ENCODE measurements around the gene HNRNPLL.

The HNRNPLL gene

GRCh38 chr2:38533757-38534545, 68.8 kb downstream of the HNRNPLL start:
- peaks cover 3% of the 10 kb centered on the region for H3K27me3 ChIP-seq (replicated peaks; ENCODE audit: control insufficient read depth, insufficient read depth, low read length, poor library complexity, severe bottlenecking)
- no peak overlapping the region for H3K27ac ChIP-seq (ENCODE audit: insufficient read depth, low read length, poor library complexity, severe bottlenecking)
- no peak overlapping the region for H3K4me3 ChIP-seq (ENCODE audit: insufficient read depth, low read depth, low read length, poor library complexity, severe bottlenecking)
- DNase-seq = no peak
- no peaks in the 10 kb centered on the region for H3K9me3 ChIP-seq (ENCODE audit: control insufficient read depth, low read length)
- peaks cover 7% of the 10 kb centered on the region for H3K4me1 ChIP-seq (ENCODE audit: control insufficient read depth, insufficient read depth, low read length, poor library complexity, severe bottlenecking)
- H3K36me3 ChIP-seq (ENCODE audit: control insufficient read depth, insufficient read depth, low read length) = no peaks in the 10 kb centered on the region

DNA sequence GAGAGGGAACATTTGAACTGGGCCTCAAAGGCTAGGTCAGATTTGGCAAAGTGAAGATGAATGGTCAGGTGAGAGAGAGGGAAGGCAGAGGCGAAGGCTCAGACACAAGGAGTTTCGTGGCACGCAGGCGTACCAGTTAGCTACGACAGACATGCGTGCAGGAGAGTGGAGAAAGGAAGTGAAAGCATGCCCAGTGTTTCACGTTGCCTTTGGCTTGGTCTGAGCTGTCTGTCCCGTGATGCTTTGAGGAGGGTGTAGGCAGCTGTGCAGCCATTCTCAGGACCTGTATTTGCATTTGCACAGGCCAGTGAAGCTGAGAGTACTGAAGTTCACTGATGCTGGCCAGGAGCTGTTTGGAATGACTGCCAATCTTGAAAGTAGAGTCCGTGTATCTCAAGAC, 69.5 kb downstream of the HNRNPLL start:
- DNase-seq = no peak
- Histone ChIP-seq H3K4me1 (ENCODE audit: control insufficient read depth, insufficient read depth, low read length, poor library complexity, severe bottlenecking) (peaks cover 7% of the 10 kb centered on the region), H3K27me3 (replicated peaks; ENCODE audit: control insufficient read depth, insufficient read depth, low read length, poor library complexity, severe bottlenecking) (peaks cover 3% of the 10 kb centered on the region), H3K36me3 (ENCODE audit: control insufficient read depth, insufficient read depth, low read length) (no peaks in the 10 kb centered on the region), H3K9me3 (ENCODE audit: control insufficient read depth, low read length) (no peaks in the 10 kb centered on the region), H3K27ac (ENCODE audit: insufficient read depth, low read length, poor library complexity, severe bottlenecking) (no peak overlapping the region), H3K4me3 (ENCODE audit: insufficient read depth, low read depth, low read length, poor library complexity, severe bottlenecking) (no peak overlapping the region)

- Histone ChIP-seq H3K27me3 (replicated peaks; ENCODE audit: control insufficient read depth, insufficient read depth, low read length, poor library complexity, severe bottlenecking) (peaks cover 3% of the 10 kb centered on the region), H3K4me3 (ENCODE audit: insufficient read depth, low read depth, low read length, poor library complexity, severe bottlenecking) (no peak overlapping the region), H3K36me3 (ENCODE audit: control insufficient read depth, insufficient read depth, low read length) (no peaks in the 10 kb centered on the region), H3K27ac (ENCODE audit: insufficient read depth, low read length, poor library complexity, severe bottlenecking) (no peak overlapping the region), H3K9me3 (ENCODE audit: control insufficient read depth, low read length) (no peaks in the 10 kb centered on the region), H3K4me1 (ENCODE audit: control insufficient read depth, insufficient read depth, low read length, poor library complexity, severe bottlenecking) (peaks cover 11% of the 10 kb centered on the region)
- DNase-seq = no peak
These were observed 70.4 kb downstream of the HNRNPLL start for GRCh38 chr2:38532366-38532765.

DNA sequence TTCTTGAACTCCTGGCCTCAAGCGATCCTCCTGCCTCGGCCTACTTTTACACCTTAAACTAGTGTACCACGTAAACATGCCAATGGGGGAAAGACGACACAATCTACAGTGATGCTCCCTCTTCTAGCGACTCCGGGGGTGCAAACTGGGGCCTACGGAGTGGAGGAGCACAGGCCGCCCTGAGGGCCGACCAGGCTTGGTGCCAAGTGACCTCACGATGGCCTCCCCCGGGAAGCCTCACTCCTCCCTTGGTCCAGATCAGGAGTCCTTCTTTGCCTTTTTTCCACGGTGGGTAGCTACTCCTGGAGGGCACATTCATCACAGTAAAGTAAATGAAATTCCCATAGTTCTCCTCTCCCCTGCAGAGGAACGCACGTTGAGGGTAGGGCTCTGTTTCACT, 73.5 kb downstream of the HNRNPLL start:
- Histone ChIP-seq H3K36me3 (ENCODE audit: control insufficient read depth, insufficient read depth, low read length) (no peaks in the 10 kb centered on the region), H3K4me1 (ENCODE audit: control insufficient read depth, insufficient read depth, low read length, poor library complexity, severe bottlenecking) (peaks cover 4% of the 10 kb centered on the region), H3K4me3 (ENCODE audit: insufficient read depth, low read depth, low read length, poor library complexity, severe bottlenecking) (no peak overlapping the region), H3K9me3 (ENCODE audit: control insufficient read depth, low read length) (no peaks in the 10 kb centered on the region), H3K27ac (ENCODE audit: insufficient read depth, low read length, poor library complexity, severe bottlenecking) (no peak overlapping the region), H3K27me3 (replicated peaks; ENCODE audit: control insufficient read depth, insufficient read depth, low read length, poor library complexity, severe bottlenecking) (no peaks in the 10 kb centered on the region)
- DNase-seq = no peak

DNA sequence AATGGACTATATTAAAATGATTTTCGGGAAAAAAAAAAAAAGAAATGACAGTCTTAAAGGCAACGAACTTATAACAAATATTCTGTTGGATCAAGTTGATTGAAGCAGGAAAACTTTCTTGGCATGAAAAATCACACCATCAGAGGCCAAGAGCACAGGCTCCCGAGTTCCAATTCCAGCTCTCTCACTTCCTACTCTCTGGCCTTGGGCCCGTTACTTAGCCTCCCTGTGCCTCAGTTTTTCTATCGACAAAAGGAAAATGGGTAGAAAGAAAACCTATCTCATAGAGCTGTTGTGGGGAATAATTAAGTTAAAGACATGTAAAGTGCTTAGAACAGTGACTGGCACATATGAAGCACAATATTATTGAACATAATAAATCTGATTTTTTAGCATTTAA, 74.2 kb downstream of the HNRNPLL start:
- no peak for DNase-seq
- H3K4me3 ChIP-seq (ENCODE audit: insufficient read depth, low read depth, low read length, poor library complexity, severe bottlenecking) = peak overlapping the region; percentile 19
- H3K27me3 ChIP-seq (replicated peaks; ENCODE audit: control insufficient read depth, insufficient read depth, low read length, poor library complexity, severe bottlenecking) = no peaks in the 10 kb centered on the region
- H3K27ac ChIP-seq (ENCODE audit: insufficient read depth, low read length, poor library complexity, severe bottlenecking) = no peak overlapping the region
- no peaks in the 10 kb centered on the region for H3K36me3 ChIP-seq (ENCODE audit: control insufficient read depth, insufficient read depth, low read length)
- H3K9me3 ChIP-seq (ENCODE audit: control insufficient read depth, low read length) = no peaks in the 10 kb centered on the region
- peaks cover 4% of the 10 kb centered on the region for H3K4me1 ChIP-seq (ENCODE audit: control insufficient read depth, insufficient read depth, low read length, poor library complexity, severe bottlenecking)

DNA sequence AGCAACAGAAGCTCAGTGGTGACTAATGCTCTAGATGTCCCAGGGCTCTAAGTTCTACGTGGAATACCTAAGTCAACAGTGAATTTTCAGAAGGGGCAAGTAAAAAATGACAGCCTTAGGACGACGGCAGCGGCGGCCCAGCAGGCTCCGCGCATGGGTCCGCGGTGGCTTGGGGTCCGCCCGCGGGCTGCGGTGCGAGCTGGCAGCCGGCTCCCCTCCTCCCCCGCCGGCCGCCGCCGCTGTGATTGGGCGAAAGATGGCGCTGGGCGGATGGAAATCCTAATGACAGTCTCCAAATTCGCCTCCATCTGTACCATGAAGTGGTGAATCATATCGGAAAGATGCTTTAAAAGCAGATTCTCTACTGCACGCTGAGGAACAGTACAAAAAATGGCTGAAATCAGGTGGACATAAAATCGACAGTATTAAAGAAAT, 74.7 kb downstream of the HNRNPLL start:
- Histone ChIP-seq H3K27ac (ENCODE audit: insufficient read depth, low read length, poor library complexity, severe bottlenecking) (no peak overlapping the region), H3K27me3 (replicated peaks; ENCODE audit: control insufficient read depth, insufficient read depth, low read length, poor library complexity, severe bottlenecking) (no peaks in the 10 kb centered on the region), H3K36me3 (ENCODE audit: control insufficient read depth, insufficient read depth, low read length) (no peaks in the 10 kb centered on the region), H3K9me3 (ENCODE audit: control insufficient read depth, low read length) (no peaks in the 10 kb centered on the region), H3K4me1 (ENCODE audit: control insufficient read depth, insufficient read depth, low read length, poor library complexity, severe bottlenecking) (peaks cover 4% of the 10 kb centered on the region), H3K4me3 (ENCODE audit: insufficient read depth, low read depth, low read length, poor library complexity, severe bottlenecking) (peak overlapping the region; percentile 19)
- DNase-seq = no peak

GRCh38 chr2:38527338-38528007, 75.3 kb downstream of the HNRNPLL start:
- H3K4me3 ChIP-seq (ENCODE audit: insufficient read depth, low read depth, low read length, poor library complexity, severe bottlenecking) = peak overlapping the region; percentile 19
- H3K36me3 ChIP-seq (ENCODE audit: control insufficient read depth, insufficient read depth, low read length) = no peaks in the 10 kb centered on the region
- H3K4me1 ChIP-seq (ENCODE audit: control insufficient read depth, insufficient read depth, low read length, poor library complexity, severe bottlenecking) = peaks cover 4% of the 10 kb centered on the region
- H3K27ac ChIP-seq (ENCODE audit: insufficient read depth, low read length, poor library complexity, severe bottlenecking) = no peak overlapping the region
- DNase-seq = no peak
- no peaks in the 10 kb centered on the region for H3K9me3 ChIP-seq (ENCODE audit: control insufficient read depth, low read length)
- no peaks in the 10 kb centered on the region for H3K27me3 ChIP-seq (replicated peaks; ENCODE audit: control insufficient read depth, insufficient read depth, low read length, poor library complexity, severe bottlenecking)

GRCh38 chr2:38526195-38526594, 76.5 kb downstream of the HNRNPLL start:
- no peak for DNase-seq
- H3K27ac ChIP-seq (ENCODE audit: insufficient read depth, low read length, poor library complexity, severe bottlenecking) = no peak overlapping the region

GRCh38 chr2:38524580-38524979, 78.1 kb downstream of the HNRNPLL start:
- Histone ChIP-seq H3K4me3 (ENCODE audit: insufficient read depth, low read depth, low read length, poor library complexity, severe bottlenecking) (no peak overlapping the region), H3K27ac (ENCODE audit: insufficient read depth, low read length, poor library complexity, severe bottlenecking) (no peak overlapping the region), H3K27me3 (replicated peaks; ENCODE audit: control insufficient read depth, insufficient read depth, low read length, poor library complexity, severe bottlenecking) (no peaks in the 10 kb centered on the region), H3K9me3 (ENCODE audit: control insufficient read depth, low read length) (no peaks in the 10 kb centered on the region), H3K36me3 (ENCODE audit: control insufficient read depth, insufficient read depth, low read length) (no peaks in the 10 kb centered on the region), H3K4me1 (ENCODE audit: control insufficient read depth, insufficient read depth, low read length, poor library complexity, severe bottlenecking) (peaks cover 4% of the 10 kb centered on the region)
- no peak for DNase-seq

More at GRCh38 chr2:38526195-38526594, 76.5 kb downstream of the HNRNPLL start:
- H3K9me3 ChIP-seq (ENCODE audit: control insufficient read depth, low read length) = no peaks in the 10 kb centered on the region
- no peaks in the 10 kb centered on the region for H3K27me3 ChIP-seq (replicated peaks; ENCODE audit: control insufficient read depth, insufficient read depth, low read length, poor library complexity, severe bottlenecking)
- peaks cover 4% of the 10 kb centered on the region for H3K4me1 ChIP-seq (ENCODE audit: control insufficient read depth, insufficient read depth, low read length, poor library complexity, severe bottlenecking)
- H3K36me3 ChIP-seq (ENCODE audit: control insufficient read depth, insufficient read depth, low read length) = no peaks in the 10 kb centered on the region
- H3K4me3 ChIP-seq (ENCODE audit: insufficient read depth, low read depth, low read length, poor library complexity, severe bottlenecking) = no peak overlapping the region

- Histone ChIP-seq H3K27ac (ENCODE audit: insufficient read depth, low read length, poor library complexity, severe bottlenecking) (no peak overlapping the region), H3K27me3 (replicated peaks; ENCODE audit: control insufficient read depth, insufficient read depth, low read length, poor library complexity, severe bottlenecking) (no peaks in the 10 kb centered on the region), H3K4me3 (ENCODE audit: insufficient read depth, low read depth, low read length, poor library complexity, severe bottlenecking) (no peak overlapping the region), H3K9me3 (ENCODE audit: control insufficient read depth, low read length) (no peaks in the 10 kb centered on the region), H3K36me3 (ENCODE audit: control insufficient read depth, insufficient read depth, low read length) (no peaks in the 10 kb centered on the region), H3K4me1 (ENCODE audit: control insufficient read depth, insufficient read depth, low read length, poor library complexity, severe bottlenecking) (peaks cover 4% of the 10 kb centered on the region)
- no peak for DNase-seq
These were observed 78.8 kb downstream of the HNRNPLL start for GRCh38 chr2:38523728-38524437.
